Fibroblast of peridontal ligament (primary cell): ENCODE data around the gene LRMDA.
A peak's percentile ranks its signal among the peaks of the same experiment; 100 is the strongest.

ENCODE experiments used
- DNase-seq: peaks from one replicate; pipeline ENCODE4 v3.0.0-alpha.2; 2010; ENCODE audit errors: extremely low read depth

The LRMDA gene

DNA sequence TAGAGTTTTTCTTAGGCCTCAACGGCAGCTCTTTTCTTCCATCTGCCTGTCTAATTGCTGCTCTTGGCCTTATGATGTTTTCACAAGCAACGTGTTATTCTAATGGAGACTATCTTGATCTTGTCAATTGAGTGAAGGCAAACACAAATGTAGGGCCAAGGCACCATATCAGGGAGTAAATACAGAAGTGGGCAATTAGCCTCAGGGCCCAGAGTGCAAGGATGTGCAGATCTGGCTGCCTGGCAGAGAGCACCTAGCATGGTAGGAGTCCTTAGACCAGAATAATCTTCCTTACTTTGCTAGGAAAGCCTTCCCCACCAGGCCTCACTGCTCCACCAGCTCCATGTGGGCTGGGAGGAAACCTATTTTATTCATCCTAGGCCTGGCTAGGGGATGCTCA, 590.9 kb downstream of the LRMDA start:
- DNase-seq = no peak

DNA sequence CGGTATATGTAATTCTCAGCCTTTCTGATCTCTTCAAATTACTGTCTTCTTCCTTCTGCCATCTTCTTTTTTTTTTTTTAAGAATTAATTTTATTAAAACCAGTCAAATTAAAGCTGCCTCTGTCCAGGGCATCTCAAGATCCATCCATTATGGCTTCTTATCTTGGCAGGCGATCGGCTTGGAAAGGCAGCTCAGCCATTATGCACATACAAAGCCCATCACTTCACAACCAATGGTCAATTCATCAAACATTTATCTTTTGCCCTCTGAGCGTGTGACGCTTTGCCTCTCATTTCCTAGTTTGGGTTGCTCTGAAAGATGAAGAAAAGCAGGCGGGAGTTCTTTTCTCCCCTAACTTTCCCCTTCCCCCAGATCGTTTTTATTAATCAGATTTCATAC, 591.6 kb downstream of the LRMDA start:
- no peak for DNase-seq

DNA sequence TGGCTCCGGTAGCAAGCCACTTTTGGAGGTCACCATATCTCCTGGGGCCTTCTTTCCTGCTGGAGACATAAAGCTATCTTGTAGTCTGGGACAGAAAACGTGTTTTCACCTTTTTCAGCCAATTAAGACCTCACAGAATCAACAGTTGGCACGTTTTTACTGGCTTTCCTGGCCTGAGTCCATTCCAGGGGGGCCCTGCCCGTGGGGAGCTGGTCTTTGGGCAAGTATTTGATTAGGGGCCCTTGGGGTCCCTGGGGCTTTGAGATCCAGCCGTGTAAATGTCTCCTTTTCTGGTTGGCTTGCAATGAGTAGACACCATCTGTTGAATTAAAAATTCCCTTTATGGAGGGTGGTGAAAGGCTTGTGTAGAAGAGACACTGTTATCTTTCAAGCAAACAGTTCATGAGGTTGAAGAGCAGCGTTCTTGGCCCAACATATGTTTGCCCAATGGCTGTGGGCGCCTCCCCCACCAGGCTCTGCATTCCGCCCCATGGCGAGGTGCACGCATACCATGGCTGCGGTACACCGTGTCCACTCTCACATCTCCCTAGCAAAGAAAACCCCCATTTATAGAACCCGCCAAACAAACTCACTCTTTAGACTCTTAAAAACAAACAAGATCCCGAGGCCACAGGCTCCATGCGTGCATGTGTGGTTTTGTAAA, 593.2 kb downstream of the LRMDA start:
- DNase-seq = no peak

DNA sequence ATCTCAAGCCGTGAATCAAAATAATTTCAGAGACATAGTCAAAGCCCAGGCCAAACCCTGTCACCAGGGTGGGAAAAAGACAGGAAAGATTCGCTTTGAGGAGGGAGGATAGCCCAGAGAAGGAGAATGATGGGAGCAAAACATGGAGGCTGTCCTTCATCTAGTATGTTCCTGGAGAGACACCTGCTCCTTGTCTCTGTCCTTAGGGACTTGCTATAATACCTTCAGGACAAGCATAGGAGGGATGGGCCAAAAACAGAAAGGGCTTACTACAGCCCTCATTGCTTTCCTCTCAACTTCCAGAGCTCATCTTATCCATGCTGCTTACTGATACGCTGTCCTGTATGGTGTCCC, 593.7 kb downstream of the LRMDA start:
- no peak for DNase-seq

DNA sequence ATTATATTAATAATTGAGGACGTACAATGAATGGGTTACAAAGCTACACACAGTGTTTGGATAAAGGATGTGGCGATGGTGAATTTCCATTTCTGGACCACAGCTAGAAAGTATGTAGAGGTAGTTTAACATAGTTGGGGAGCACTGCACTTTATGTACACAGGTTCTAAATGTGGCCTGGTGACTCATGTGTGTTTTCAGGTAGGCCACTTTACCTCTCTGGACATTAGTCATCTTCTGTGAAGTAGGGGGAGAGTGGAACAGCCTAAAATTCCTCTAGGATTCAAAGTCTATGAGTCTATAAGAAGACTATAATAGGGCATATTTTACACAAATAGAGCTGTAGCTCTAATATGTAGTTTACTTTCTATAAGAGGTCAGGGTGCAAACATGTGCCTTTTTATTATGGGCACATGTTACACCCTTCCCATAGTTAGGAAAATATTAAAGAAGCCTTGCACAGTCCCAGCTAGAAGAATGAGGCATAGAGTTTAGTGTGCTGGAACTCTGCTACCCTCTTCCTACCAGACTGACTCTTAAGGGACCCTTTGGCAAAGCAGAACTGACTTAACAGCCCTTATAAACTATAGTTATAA, 594.9 kb downstream of the LRMDA start:
- DNase-seq = no peak

DNA sequence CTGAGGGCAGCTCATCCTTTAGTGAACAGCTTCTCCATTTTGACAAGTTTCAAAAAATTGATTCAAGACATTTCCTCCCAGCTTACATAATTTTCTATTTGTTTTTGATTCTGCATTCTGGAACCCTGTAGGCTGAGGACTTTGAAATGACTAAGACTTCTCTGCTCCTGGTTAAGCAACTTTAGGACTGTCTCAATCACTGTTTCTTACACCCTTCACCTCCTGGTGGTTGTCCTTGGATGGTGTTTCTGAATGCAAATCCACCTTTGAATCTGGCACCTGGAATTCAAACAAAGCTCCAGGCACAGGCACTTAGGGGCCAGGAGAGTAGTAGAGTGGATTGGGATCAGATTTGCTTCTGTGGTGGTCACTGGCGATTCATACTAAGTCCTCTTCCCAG, 595.5 kb downstream of the LRMDA start:
- DNase-seq = no peak

DNA sequence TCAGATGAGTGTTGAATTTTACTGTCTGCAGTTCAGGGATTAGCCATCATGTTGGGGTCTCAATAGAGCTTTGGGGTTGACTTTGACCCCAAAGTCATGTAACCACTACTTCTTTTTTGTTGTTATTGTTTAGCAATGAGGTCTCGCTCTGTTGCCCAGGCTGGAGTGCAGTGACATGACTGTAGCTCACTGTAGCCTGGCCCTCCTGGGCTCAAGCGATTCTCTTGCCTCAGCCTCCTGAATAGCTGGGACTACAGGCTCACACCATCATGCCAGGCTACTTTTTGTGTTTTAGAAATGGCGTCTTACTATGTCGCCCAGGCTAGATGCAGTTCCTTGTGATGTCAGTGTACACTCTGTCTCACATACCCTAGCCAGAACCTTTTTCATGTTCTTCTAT, 598.4 kb downstream of the LRMDA start:
- no peak for DNase-seq

DNA sequence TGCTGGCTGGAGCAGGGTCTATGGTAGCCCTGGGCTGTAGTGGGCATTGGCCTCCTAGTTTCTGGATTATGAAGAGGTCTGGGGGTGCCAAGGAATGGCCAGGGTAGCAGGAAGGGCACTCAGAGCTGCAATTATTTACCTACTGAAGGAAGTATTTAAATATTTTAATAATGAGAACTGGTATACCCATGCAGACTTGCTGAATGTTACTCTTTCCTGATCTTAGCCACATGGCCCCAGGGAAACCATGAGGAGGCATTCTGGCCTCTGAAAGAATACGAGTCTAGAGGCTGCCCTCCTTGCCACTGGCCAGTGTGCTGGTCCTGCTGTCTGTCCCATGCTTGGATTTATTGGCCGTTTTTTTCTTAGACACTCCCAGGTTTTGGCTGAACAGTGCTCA, 599.7 kb downstream of the LRMDA start:
- DNase-seq = no peak

DNA sequence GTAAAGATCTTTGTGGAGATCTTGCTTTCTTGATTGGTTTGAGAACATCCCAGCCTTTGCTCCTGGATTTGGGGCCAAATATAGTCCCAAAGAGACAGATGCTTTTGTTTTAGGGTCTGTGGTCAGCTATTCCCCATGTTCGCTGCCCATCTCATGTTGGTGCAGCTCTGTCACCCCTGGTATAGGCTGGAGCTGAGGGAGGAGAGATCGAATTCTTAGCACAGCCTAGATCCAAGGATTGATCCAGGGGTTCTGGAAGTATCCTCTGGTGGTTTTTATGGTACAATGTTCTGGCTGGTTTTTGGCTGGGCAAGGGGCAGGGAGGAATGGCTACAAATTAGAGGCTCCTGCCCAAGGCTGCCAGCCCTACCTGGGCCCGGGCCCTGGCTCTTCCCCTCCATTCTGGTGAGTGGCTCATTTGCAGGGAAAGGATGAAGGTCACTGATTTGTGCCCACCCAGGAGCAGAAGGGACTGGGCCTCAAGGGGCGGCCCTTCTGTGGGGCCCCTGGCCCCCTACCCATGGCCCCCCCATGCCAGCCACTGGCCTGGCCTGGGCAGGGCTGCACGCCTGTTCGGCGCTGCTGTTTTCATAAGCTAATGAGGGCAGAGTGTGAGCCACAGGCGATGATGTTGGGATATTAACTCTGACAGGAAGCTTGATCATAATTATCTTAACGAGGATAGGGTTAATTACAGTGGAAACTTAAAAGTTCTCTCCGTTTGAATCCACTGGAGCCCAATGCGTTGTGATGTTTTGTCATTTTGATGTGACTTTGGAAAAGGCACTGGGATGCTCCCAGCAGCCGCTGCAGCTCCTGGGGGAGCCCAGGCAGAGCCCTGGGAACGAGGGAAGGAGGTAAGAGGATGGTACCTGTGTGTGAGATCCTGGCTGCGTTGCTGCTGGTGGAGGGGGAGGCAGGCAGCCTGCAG, 600.6 kb downstream of the LRMDA start:
- DNase-seq = no peak

DNA sequence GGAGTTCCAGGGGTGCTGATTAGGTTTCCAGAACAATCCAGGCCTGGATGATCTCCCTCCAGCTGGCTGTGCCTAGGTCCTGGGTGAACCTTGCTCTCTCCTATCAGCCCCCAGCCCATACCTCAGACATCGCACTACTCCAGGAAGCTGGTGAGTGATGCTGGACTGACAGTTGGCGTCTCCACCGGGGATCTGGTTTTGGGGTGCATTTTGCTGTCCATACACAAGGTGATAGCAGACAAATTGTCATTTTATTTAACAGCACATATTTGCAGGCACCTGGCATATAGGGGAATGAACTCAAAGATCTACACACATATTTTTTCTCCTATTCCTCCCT, 601.2 kb downstream of the LRMDA start:
- no peak for DNase-seq

DNA sequence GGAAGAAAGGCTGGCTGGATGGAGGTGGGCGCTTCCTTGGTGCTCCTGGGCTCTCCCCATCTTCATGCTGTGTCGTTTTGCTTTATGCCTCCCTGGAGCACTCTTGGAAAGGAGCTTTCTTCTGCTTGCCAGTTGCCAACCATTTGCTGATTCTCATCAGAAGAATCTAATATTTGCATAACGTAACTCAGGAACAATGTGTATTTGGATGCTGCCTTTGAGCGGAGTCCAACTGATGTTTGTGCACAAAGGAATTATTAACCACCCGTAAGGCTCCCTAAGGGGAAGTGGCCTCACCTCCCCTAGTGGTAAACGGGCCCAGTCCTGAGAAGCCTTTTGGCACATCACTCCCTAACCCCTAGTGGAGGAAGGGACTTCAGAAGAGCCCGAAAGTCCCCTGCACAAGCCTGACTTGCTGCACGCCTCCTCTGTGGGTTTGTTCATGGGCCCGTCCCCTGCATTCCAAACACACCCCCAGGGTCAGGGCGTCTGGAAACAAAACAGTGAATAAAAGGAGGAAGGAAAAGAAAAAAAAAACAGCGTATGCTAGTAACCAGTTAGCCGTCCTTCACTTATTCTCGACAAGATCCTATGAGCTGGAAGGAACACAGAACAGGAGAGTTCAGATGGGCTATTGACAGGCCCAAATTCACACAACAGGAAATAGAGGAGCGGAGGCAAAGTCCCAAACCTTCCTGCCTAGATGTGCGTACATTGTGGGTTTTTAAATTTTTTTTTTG, 602.2 kb downstream of the LRMDA start:
- DNase-seq = peak; percentile 12

DNA sequence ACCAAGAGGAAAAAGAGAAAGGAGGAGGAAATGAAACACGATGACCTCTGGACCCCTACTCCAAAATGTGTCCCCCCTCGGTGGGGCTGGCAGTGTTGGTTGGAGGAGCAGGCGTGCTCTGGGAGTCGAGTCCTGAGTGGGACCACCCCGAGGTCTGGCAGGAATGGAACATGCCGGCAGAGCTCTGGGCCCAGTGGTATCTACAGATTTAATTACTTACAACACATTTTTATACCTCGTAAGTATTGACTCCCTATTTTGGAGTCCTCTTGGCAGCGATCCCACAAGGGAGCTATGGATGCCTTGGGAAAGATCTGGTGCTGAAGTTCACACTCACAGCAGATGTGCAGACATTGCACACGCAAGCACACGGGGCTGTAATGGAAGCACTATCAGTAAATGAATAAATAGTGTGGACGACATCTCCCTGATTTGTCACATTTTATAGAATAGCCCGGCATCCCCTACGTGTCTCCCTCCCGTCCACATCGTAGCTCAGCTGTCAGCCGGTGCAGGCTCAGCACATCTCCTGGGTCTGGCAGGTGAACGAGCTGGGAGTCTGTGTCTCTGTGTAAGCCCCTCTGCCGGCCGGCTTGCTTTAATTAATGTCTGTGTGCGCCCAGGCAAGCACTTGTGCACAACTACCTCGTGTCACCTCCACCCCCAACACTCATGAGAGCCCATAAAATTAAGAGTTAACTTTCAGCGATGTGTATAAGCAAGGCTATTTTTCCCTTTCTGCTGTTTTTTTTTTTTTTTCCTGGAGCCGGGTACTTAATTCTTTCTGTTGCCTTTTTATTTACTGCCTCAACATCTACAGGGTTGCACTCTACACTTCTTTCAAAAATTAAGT, 603.2 kb downstream of the LRMDA start:
- DNase-seq = no peak

DNA sequence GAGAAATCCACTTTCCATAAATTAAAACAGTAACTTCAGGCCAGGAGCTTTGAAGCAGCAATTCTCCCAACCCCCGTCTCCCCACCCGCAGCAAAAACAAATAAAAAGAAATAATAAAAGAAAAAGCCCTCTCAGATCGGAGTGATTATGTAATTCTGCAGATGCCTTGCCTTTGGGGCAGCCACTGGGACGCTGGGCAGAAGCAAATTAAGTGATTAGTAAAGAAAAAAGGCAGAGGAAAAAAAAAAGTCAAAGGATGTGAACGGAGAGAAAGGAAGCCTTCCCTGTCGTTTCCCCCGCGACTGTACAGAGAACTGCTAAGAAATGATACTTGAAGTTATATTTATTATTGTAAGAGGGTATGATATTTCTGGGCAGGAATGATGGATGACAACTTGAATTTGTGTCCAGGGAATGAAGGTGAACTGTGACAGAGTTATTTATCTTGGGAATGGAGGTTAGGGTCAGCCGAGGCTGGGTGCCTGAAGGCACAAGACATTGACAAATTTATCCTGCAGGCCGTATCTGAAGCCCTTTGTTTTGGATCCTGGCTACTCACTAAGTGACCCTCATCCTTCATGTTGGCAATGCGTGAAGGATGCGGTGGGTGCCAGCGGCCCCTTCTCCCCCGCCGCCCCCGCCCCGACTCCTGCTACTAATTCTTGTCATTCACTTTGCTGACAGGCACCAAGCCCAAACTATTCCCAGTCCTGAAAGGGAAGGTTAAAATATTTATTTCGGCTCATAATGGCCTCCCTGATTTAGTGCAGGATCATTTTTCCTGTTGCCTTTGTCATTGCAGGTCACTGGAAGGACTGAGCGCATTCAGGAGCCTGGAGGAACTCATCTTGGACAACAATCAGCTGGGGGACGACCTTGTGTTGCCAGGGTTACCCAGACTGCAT, 604.0 kb downstream of the LRMDA start:
- DNase-seq = no peak

DNA sequence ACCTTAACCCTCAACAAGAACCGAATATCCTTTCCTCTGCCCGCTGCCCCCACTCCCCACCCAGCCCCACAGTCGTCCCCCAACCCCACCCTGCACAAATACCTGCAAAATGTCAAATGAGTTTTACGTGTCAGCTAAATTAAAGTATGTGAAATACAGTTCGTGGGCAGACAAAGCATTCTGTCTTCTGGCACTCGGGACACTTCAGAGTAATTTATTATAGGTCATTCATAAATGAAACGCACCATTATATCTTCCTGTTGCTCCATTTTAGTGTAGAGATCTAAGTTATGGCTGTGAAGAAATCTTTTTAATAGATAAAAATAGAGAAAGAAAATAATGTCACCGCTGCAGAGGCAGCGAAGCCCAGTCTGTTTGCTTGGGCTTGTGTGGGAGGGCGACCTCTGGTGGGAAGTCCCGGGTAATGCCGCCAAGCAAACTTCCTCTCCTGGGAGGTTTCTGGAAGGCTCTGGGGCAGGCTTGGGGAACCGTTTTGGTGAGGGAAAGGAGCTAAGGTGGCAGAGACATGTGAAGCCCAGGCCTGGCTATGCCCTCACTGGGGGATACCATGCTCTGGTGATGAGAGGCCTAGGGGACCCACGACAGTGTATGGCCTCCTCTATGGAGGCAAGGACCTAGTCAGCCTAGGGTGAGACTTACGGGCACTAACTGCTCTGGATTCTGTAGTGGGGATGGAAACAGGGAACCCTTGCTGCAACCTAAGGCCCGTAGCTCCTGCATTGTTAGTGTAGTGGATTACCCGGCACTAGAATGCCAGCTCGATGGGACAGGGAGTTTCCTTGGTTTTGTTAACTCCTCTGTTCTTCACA, 604.9 kb downstream of the LRMDA start:
- peak; percentile 73 for DNase-seq

DNA sequence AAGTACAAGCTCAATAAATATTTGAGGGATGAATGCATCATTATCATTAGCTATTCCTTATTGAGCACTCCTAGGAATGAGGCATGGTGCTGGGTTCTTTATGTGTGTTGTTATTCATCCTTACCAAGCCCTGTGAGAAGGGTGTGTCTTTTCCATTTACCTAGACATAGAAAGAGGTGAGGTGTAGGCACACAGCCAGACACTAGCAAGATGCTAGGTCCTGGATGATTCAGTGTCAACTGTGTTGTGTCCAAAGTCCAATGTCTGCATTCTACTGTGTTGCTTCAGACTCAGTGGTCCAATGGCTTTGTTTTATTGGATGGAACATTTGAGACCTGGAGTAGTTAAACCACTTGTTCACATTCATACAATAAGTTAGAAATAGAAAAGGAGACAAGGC, 605.5 kb downstream of the LRMDA start:
- DNase-seq = no peak

DNA sequence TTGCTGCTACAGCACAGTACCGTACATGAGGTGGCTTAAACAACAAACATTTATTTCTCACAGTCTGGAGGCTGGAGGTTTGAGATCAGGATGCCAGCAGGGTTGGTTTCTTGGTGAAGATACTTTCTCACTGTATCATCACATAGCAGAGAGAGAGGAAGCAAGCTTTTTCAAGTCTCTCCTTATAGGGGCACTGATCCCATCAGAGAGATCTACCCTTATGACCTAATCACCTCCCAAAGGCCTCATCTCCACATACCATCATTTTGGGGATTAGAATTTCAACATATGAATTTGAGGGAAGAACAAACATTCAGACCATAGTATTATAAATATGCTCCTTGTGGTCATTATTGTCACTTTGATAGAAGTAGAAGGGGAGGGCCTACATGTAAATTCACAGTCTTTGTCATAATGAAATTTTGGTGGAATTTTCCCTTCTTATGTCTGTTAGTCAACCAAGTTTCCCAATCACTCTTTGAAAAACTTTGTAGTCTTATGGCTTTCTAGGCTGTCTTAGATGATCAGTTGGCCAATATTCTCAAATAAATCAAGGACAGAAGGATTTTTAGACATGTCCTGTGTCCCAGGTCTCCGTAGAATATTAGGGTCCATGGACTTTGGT, 606.2 kb downstream of the LRMDA start:
- peak; percentile 11 for DNase-seq

DNA sequence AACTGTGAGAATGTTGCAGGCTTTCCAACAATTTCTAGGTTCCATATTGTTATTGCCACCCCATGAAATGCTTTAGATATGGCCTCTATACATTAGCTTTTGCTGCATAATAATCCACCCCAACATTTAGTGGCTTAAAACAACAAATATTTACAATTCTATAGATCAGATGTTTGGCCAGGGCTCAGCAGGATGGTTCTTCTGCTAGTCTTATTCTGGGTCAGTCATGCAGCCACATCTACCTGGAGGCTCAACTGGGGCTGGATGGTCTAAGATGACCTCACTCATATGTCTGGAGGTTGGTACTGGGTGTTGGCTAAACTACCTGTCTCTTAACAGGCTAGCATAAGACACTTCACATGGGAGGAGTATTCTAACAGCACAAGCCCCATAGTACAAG, 607.3 kb downstream of the LRMDA start:
- DNase-seq = no peak

DNA sequence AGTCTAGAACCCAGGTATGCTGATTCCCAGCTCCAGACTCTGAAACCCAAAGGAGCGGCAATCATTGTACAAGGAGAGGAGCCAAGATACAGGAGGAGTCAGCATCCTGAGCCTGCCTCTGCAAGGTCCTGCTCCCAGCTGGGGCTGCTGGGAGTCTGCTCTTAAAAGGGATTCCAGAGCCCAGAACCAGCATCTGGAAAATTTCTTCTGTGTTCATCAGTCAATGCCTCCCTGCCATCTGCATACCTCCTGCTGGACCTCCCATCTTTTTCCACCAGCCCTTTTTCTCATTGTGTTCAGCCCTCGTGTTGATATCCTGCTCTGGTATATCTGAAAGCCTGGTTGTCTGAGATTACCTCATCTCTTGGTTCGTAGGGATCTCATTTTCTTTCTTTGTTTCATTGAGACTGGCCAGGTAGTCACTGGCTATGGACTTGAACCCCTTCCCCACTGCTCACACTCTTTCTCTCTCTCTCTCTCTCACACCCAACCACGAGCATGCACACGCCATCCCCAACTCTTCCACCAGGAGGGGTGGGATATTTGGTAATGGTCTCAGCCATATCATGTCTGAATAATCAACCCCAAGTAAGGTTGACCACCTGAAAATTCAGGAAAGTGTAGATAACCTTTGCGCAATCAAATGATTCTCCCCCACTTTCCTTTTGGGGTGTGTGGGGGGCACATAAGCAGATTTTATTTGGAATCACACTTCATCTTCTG, 608.8 kb downstream of the LRMDA start:
- DNase-seq = no peak
